ENCODE data around the gene NOTCH4.

DNA sequence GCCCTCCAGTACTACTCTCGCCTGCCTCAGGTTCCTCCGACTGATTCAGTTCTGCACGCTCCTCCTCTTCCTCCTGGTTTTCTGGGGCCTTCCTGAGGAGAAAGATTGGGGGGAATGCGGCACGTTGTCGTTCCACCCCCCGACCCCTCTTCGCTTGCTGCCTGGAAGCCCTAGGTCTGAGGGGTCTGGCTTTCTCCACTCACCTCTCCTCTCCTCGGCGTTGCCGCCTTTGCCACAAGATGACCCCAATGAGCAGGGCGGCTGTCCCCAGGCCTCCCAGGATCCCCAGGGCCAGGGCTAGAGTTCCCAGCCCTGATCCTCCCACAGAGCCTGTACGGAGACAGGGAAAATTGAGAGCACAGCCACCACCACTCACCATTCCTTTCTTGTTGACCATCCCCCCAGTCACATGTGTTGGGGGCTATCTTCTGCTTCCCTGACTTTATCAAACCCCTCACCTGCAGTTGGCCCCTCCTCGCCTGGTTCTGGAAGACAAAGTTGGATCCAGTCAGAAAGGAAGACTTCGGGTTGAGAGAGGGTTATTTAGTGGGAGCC lies 42.6 kb downstream of the NOTCH4 start:
- TF ChIP-seq ZNF274 (IDR thresholded peaks at IDR 0.05; ENCODE audit: low read depth, low read length) (no peak), YY1 (IDR thresholded peaks at IDR 0.05; ENCODE audit: insufficient read depth, insufficient read length) (no peak), SUZ12 (IDR thresholded peaks at IDR 0.05; ENCODE audit: extremely low read depth, insufficient read depth, insufficient read length) (no peak)
